ENCODE measurements around the gene RASIP1. TPM values are rescaled to one million over a fixed set of nuclear protein-coding genes. Genes with fewer than 3 reads are reported as not detected.

The RASIP1 gene
- total RNA-seq = 8.3 and 8.7 TPM in 2 replicates

DNA sequence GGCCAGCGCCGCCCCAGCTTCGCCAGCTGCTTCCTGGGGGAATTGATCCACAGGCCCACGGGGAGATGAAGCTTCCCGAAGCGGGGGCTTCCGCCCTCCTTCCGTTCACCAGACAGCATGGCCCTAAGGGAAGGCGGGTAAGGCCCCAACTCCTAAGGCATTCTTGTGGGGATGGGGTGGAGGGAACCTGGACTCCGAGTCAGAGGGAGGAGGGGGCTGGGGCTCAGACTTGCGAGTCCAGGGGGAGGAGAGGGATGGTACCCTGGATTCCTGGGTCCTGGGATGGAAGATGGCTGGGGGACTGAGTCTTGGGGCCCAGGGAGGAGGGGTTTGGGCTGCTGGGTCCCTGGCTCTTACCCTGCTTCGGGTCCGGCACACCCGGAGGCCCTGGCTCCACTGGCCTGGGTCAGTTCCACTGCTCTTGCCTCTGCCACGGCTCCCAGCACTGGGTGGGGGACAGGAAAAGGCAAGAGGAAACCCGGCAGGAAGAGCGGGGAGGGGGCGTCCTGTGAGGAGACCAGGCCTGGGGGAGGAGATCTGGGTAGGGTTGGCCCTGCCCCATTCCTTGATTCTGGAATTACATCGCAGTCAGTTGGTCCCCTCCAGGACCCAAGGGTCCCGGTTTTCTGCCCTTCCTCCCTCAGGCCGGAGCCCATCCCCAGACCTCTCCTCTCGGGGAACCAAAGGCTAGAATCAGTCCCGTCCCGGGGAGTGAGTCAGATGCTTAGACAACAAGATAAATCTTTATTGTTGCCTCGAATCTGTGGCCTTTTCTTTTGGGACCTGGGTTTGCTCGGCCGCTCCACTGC lies at the start of gene RASIP1:
Gene RASIP1 (minus strand): TSS at position 447 of the 809 bp plus-strand sequence. CDS start 328 bp downstream, at position 119.

GRCh38 chr19:48755084-48755641 lies 14.8 kb upstream of the RASIP1 start, which contains the start of gene FGF21:
Gene FGF21, plus strand, starts transcription at chr19:48755524. Its CDS starts 713 bp downstream, at chr19:48756237.

GRCh38 chr19:48752496-48753365 lies 12.3 kb upstream of the RASIP1 start, which contains the start of gene FUT1:
Gene FUT1, minus strand, starts transcription at chr19:48752641. Its CDS starts 1,360 bp downstream, at chr19:48751281.

DNA sequence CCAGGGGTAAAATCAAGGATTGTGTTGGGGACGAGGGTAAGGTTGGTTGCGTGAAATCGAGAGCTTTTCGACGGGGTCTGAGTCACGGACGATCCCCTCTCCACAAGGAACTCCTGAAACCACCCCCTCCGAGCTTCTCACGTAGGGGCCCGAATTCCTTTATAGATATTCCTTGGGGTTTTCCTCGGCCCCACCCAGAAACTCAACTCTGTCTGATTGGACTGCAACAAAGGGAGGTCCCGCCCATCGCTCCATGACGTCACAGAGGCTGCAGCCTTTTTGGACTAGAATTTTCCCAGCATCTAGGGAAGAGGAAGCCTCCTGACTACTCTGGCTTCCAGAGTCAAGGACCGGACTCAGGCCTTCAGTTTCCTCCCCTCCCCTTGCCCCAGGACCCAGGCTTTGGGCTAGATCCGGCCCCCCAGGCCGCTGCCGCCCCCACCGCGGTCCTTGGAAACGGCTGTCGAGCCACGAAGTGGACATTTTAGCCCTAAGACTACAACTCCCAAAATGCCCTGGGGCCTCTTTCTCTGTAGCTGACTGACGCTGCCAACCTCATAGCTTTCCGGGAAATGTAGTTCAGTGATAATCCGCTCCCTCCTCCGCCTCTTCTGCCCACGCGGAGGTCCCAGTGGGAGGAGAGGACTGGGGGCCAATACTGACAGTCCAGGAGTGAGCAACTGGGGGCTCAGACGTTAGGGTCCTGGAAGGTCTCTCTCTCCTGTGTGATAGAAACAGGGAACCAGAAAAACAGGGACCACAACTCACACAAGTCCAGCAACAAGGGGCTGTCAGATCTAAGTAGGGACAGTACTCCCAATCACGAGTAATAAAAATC lies 6.5 kb upstream of the RASIP1 start, which contains the start of gene IZUMO1:
Gene IZUMO1 (minus strand): TSS at position 172 of the 838 bp plus-strand sequence. CDS start 1,050 bp downstream, outside the sequence.

DNA sequence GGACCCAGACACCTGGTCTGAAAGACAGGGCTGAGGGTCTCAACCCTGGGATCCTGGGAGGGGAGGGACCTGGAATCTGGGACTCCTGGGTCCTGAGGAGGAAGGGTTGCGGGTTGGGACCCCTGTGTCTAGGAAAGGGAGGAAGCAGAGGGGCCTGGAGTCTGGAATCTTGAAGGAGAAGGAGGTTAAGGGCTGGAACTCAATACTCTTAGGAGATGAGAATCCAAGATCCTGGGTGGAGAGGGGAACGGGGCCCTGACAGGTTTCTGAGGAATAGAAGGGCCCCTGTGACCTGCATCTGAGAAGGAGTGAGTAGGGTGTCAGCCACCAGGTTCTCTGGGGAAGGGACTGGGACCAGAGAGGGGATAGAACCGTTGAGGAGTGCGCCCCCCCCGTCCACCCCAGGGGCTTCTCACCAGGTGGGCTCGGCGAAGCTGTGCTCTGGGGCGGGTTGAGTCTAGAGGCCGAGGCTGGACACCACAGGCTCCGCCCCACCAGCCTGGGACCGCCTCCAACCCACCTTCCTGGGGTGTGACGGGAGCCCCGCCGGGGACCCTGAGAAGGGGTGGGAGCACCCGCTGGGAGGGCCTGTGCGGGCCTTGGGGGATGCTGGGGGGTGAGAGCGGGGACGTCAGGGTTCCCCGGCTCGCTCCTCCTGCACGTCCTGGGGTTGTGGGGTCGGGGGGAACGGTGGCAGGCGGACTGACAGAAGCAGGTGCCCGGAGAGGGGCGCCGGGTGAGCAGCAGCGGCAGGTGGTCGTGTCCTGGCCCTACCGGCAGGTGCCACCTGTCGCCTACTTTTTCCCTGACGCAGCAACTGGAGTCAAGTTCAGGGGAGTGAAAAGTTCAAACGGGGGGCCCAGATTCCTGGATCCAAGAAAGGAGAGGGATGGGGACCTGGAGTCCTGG lies 20.9 kb downstream of the RASIP1 start, which contains the start of gene MAMSTR:
Gene MAMSTR (minus strand): TSS at position 463 of the 909 bp plus-strand sequence. CDS start 694 bp downstream, outside the sequence.

DNA sequence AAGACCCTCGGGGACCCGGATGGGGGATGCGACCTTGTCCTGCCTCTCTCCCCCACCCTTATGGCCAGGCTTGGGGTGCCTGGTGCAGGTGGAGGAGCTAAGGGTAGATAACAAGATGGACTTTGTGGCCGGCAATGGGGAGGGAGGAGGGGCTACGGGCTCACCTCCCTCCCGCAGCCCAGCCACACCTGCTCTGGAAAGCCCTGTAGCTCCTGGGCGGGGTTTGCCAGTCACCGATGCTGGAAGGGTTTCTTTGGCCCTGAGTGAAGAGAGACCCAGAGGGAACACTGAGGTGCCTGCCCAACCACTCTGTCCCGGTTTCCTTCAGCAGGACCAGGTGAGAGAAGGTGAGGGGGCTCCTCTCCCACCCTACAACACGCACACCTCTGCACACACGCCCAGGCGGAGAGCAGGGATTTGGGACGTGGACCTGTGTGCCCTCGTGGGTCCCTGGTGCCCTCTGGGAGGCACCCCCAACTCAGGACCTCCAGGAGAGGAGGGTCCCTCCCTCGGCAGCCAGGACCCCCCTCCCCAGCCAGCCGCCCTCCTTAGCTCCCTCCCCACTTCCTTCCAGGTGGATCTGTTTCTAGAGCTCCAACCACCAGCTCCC lies 44.6 kb downstream of the RASIP1 start, which contains the start of gene FUT2:
Gene FUT2 (plus strand): TSS at position 229 of the 610 bp plus-strand sequence. CDS start 6,986 bp downstream, outside the sequence.

DNA sequence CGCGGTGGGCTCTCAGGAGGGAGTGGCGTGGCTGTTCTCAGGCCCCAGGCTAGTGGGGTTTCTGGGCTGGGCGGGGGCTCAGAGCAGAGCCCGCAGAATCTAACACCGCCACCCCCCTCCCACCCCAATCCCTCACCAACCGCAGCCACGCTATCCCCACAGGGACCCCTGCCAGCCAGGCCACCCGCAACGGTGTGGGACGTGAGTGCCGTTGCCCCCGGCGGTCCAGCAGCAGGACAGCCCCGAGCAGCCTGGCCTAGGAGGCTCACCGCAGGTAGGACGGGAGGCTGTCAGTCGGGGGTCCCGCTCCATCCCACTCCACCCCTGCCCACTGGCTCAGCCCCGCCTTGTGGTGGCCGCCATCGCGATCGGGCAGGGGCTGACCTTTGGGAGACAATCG lies 67.4 kb downstream of the RASIP1 start, which contains the start of gene NTN5:
Gene NTN5 (minus strand): TSS at position 24 of the 400 bp plus-strand sequence. CDS start 2,031 bp downstream, outside the sequence.

Other genes with a start within 250 kb of the RASIP1 start
- under 0.01 and 0.17 TPM in 2 replicates for gene LMTK3, start 228.8 kb downstream of the RASIP1 start, total RNA-seq
- gene SULT2B1, start 188.4 kb downstream of the RASIP1 start, total RNA-seq = 0.15 TPM in 1 of 2 replicates, not detected in the other
- gene SPACA4, start 133.9 kb downstream of the RASIP1 start, total RNA-seq = not detected in 2 replicates
- gene FAM83E, start 125.5 kb downstream of the RASIP1 start, total RNA-seq = 0.45 and 0.50 TPM in 2 replicates
- 3,186 and 3,485 TPM in 2 replicates for gene RPL18, start 121.4 kb downstream of the RASIP1 start, total RNA-seq
- 12.2 and 12.9 TPM in 2 replicates for gene SPHK2, start 121.1 kb downstream of the RASIP1 start, total RNA-seq
- 4.2 and 4.5 TPM in 2 replicates for gene DBP, start 103.2 kb downstream of the RASIP1 start, total RNA-seq
- gene CA11, start 94.4 kb downstream of the RASIP1 start, total RNA-seq = 0.74 and 0.84 TPM in 2 replicates
- gene NTN5, start 67.6 kb downstream of the RASIP1 start, total RNA-seq = 0.34 TPM in 1 of 2 replicates, not detected in the other
- gene FUT2, start 44.6 kb downstream of the RASIP1 start, total RNA-seq = not detected in 2 replicates
- gene MAMSTR, start 20.9 kb downstream of the RASIP1 start, total RNA-seq = 5.0 and 5.2 TPM in 2 replicates
- under 0.01 TPM in 1 of 2 replicates, not detected in the other for gene IZUMO1, start 6.3 kb upstream of the RASIP1 start, total RNA-seq
- gene FUT1, start 12.0 kb upstream of the RASIP1 start, total RNA-seq = 0.15 and 0.17 TPM in 2 replicates
- not detected in 2 replicates for gene FGF21, start 14.9 kb upstream of the RASIP1 start, total RNA-seq
- 61.5 and 67.0 TPM in 2 replicates for gene BCAT2, start 70.4 kb upstream of the RASIP1 start, total RNA-seq
- 2.7 and 6.5 TPM in 2 replicates for gene HSD17B14, start 95.9 kb upstream of the RASIP1 start, total RNA-seq
- 11.4 and 20.1 TPM in 2 replicates for gene PLEKHA4, start 128.0 kb upstream of the RASIP1 start, total RNA-seq
- 23.3 and 33.8 TPM in 2 replicates for gene PPP1R15A, start 131.8 kb upstream of the RASIP1 start, total RNA-seq
- 0.17 and 0.45 TPM in 2 replicates for gene TULP2, start 158.1 kb upstream of the RASIP1 start, total RNA-seq
- gene NUCB1, start 159.7 kb upstream of the RASIP1 start, total RNA-seq = 166 and 176 TPM in 2 replicates
- gene DHDH, start 193.1 kb upstream of the RASIP1 start, total RNA-seq = not detected in 2 replicates
- 127 and 135 TPM in 2 replicates for gene BAX, start 214.3 kb upstream of the RASIP1 start, total RNA-seq
- gene FTL, start 224.7 kb upstream of the RASIP1 start, total RNA-seq = 3,185 and 3,463 TPM in 2 replicates

Data from bronchus fibroblast of lung (primary cell).